C4-2B (cell line): ENCODE measurements around the gene TNFSF13B.
"Not testable (repeated sequence)": the region's sequence is repeated elsewhere in the genome, so short reads cannot be mapped to it uniquely, and the experiment has no call there.

Source experiments
- H3K27ac ChIP-seq: fragments of 450-650 bp; 2 replicates; pipeline ENCODE4 v1.5.1; 2017
- CTCF ChIP-seq: fragments of 450-650 bp; conservative IDR thresholded peaks from 2 replicates; pipeline ENCODE4 v1.5.1; 2017; ENCODE audit warnings: mild to moderate bottlenecking
- ZFX ChIP-seq: fragments of 450-650 bp; IDR thresholded peaks from 2 replicates; pipeline ENCODE4 v1.6.1; 2017

TNFSF13B gene

GRCh38 chr13:108289819-108290218 lies 20.3 kb downstream of the TNFSF13B start:
- H3K27ac ChIP-seq = no peak overlapping the region
- TF ChIP-seq CTCF (no peak), ZFX (no peak)

- no peak overlapping the region for H3K27ac ChIP-seq
- TF ChIP-seq ZFX (no peak), CTCF (no peak)
These were observed 27.6 kb downstream of the TNFSF13B start for GRCh38 chr13:108297114-108297513.

- TF ChIP-seq CTCF = no peak
- TF ChIP-seq ZFX = no peak
- H3K27ac ChIP-seq = no peak overlapping the region
These were observed 32.8 kb downstream of the TNFSF13B start for GRCh38 chr13:108302279-108302678.

GRCh38 chr13:108304170-108305016 lies 34.9 kb downstream of the TNFSF13B start:
- H3K27ac ChIP-seq = no peak overlapping the region
- no peak for TF ChIP-seq ZFX
- TF ChIP-seq CTCF = no peak

GRCh38 chr13:108305655-108306054 lies 36.1 kb downstream of the TNFSF13B start:
- no peak for TF ChIP-seq CTCF
- no peak for TF ChIP-seq ZFX

GRCh38 chr13:108306860-108307259 lies 37.3 kb downstream of the TNFSF13B start:
- TF ChIP-seq CTCF = no peak
- TF ChIP-seq ZFX = no peak

More at GRCh38 chr13:108305655-108306054, 36.1 kb downstream of the TNFSF13B start:
- no peak overlapping the region for H3K27ac ChIP-seq

GRCh38 chr13:108311596-108311995 lies 42.1 kb downstream of the TNFSF13B start:
- H3K27ac ChIP-seq = not testable (repeated sequence)

More at GRCh38 chr13:108306860-108307259, 37.3 kb downstream of the TNFSF13B start:
- H3K27ac ChIP-seq = no peak overlapping the region

GRCh38 chr13:108313382-108313781 lies 43.9 kb downstream of the TNFSF13B start:
- H3K27ac ChIP-seq = no peak overlapping the region
- TF ChIP-seq ZFX (no peak), CTCF (no peak)
